DMS79 (cell line): Measurements from ENCODE around the gene PURB.
A peak's percentile ranks its signal among the peaks of the same experiment; 100 is the strongest.
"Not testable (repeated sequence)": the region's sequence is repeated elsewhere in the genome, so short reads cannot be mapped to it uniquely, and the experiment has no call there.

Experiments
- DNase-seq: peaks from one replicate; lab custom pipeline; 2025; lab: John Stamatoyannopoulos, UW

Gene PURB

GRCh38 chr7:44885394-44886317, at the start of gene PURB:
Gene PURB (minus strand): TSS chr7:44885530. CDS start chr7:44885348, 182 bp downstream.
- DNase-seq: peak; percentile 92

GRCh38 chr7:44935016-44935415, 49.7 kb upstream of the PURB start:
- DNase-seq: no peak

GRCh38 chr7:44934510-44934909, 49.2 kb upstream of the PURB start:
- DNase-seq: not testable (repeated sequence)

- no peak for DNase-seq
Observed at GRCh38 chr7:44930921-44931320, 45.6 kb upstream of the PURB start.

GRCh38 chr7:44922351-44922694, 37.0 kb upstream of the PURB start:
- no peak for DNase-seq

DNA sequence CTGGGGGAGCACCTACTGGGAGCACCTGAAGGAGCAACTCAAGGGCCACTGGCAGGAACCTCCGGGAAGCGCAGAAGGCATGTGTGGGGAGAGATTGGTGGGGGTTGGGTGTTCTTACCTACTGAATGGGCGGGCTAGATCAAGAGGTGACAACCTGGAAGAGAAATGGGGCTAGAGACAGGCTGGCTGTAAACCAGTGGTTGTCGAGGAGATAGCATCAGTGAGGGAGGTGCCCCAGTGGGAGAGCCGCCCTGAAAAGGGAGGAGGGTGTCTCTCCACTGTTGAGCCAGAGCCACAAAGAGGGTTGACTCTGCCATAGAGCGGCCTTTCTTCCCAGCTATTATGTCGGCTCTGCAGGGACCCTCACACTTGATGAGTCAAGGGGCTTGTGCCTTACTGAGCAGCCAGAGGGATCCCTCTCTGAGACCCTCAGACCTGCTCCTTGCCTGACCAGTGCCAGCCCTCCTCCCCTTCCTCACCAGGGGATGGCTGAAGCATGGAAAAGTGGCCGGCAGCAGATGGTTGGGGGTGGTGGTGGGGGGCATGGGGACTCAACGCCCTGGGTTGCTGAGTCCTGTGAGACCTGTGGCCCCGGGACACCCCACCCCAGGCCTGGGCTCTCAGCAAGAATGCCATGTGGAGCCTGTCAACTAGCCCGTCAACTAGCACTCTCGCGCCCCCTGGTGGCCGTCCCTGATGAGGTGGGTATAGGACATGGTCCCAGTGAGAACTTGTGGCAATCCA, 36.4 kb upstream of the PURB start:
- no peak for DNase-seq

GRCh38 chr7:44920119-44920518, 34.8 kb upstream of the PURB start:
- DNase-seq: no peak

GRCh38 chr7:44918029-44918428, 32.7 kb upstream of the PURB start:
- no peak for DNase-seq

DNA sequence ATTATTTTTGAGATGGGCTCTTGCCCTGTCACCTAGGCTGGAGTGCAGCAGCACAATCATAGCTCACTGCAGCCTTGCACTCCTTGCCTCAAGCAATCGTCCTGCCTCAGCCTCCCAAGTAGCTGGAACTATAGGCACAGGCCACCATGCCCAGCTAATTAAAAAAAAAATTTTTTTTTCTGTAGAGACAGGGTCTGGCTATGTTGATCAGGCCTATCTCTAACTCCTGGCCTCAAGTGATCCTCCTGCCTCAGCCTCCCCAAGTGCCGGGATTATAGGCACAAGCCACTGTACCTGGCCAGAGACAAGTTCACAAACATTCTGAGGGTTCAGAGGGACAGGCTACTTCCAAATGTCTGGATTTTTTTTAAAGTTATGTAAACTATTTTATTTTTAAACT, 32.1 kb upstream of the PURB start:
- DNase-seq: no peak

DNA sequence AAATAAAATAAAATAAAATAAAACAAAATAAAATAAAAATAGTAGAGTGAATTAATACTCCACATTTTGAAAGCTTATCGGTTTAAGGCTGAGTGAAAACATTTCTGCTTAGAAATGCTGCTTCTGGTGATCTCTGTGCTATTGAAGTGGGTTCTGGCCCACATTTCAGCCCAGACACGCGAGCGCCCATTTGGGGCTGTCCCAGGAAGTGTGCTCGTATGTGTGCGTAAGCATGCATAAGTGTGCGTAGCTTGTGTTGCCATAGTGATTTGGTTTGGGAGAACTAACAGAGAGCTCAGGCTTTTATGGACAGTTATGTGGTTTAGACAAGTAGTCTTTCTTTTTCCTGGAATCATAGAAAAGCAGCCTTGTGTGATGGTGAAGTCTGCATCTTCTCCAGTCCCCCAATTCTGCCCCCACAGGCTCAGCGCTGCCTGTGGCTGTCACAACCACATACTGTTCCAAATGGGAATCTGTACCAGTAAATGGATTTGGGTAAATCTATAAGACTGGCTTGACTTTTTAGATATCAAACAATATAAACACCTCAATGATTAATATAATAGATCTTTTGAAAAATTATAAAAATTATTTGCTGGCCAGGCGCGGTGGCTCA, 29.8 kb upstream of the PURB start:
- DNase-seq: peak; percentile 56

DNA sequence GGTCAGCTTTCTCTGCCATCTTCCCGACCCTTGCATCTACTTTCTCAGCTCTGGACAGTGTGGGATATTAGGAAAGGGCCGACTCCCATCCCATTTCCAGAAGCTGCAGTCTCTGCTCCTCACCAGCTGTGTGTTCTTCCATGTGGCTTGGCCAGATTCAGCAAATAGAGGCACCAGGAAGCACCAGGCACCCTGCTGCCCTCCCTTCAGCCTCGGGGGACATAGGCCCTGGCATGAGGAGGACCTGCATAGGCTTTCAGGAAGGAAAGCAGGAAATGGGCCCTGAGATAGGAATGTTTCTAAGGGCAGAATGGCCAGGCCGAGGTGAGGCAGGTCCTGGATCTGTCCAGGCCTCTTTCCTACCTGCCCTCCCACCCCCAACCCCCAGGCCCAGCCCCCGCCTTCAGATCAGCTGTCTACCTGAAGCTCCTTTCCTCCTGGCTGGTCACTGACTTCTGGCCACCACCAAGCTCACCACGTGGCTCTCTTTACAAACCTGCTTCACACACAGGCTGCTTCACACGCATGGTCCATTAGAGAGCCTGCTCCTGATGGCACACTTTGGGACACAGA, 27.5 kb upstream of the PURB start:
- DNase-seq: no peak

DNA sequence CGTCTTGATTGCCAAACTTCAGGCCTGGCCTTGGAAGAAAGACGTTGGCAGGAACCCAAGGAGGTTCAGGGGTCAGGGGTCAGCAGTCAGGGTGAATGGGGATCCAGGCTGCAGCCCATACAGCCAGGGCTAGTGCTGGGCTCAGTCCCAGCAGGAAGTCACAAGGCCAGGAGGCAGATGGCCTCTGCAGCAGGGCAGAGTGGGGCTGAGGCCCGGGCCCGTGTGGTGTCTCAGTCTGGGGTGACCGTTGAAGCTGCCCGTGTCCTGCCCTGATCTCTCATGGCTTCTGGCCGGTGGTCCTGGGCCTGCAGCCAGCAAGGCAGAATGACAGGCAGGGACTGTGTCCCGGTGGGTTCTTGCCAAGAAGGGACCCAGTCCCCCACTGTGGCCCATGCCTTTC, 26.6 kb upstream of the PURB start:
- DNase-seq: no peak

DNA sequence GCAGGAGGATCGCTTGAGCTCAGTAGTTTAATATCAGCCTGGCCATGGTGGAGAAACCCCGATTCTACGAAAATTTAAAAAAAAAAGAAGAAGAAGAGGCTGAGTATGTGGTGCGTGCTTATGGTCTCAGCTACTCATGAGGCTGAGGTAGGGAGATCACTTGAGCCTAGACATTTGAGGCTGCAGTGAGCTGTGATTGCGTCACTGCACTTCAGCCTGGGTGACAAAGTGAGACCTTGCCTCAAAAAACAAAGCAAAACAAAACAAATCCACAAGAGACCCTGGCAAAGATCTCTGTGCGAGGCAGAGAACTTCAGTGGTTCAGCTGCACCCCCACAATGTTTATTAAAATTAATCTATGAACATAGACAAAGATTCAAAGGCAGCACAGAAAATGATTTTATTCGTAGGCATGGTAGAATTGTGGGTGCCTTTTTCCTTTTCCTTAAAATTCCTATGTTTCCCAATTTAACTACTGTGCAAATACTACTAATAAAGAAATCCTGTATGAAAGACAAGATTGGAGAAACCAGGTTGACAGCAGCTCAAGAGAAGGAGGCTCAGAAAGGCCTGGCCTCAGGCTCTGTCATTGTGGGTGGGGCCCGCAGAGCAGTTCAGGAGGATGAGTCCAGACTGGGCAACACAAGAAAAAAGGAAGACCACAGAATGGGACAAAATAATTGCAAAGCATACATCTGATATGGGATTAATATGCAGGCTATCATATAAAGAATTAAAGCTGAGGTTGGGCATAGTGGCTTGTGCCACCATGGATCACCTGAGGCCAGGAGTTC, 24.5 kb upstream of the PURB start:
- no peak for DNase-seq

GRCh38 chr7:44906965-44907364, 21.6 kb upstream of the PURB start:
- DNase-seq: no peak

- no peak for DNase-seq
Observed at GRCh38 chr7:44905002-44905635, 19.8 kb upstream of the PURB start.

- DNase-seq: no peak
Observed at GRCh38 chr7:44899443-44899842, 14.1 kb upstream of the PURB start.

- no peak for DNase-seq
Observed at GRCh38 chr7:44898039-44898438, 12.7 kb upstream of the PURB start.

GRCh38 chr7:44897309-44897708, 12.0 kb upstream of the PURB start:
- no peak for DNase-seq

- DNase-seq: no peak
Observed at GRCh38 chr7:44894888-44895580, 9.7 kb upstream of the PURB start.

- no peak for DNase-seq
Observed at GRCh38 chr7:44893710-44894234, 8.4 kb upstream of the PURB start.
